GM21717 (cell line): ENCODE results near the gene PSORS1C1.
"Not testable (repeated sequence)": the region's sequence is repeated elsewhere in the genome, so short reads cannot be mapped to it uniquely, and the experiment has no call there.

Experiments used
- ATAC-seq: cut with Tn5 transposase; IDR thresholded peaks from one replicate; pipeline ENCODE4 v1.9.1; 2021; ENCODE audit warnings: mild to moderate bottlenecking, moderate library complexity; ENCODE audit not compliant: unreplicated experiment

The PSORS1C1 gene, protein sequence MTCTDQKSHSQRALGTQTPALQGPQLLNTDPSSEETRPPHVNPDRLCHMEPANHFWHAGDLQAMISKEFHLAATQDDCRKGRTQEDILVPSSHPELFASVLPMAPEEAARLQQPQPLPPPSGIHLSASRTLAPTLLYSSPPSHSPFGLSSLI

DNA sequence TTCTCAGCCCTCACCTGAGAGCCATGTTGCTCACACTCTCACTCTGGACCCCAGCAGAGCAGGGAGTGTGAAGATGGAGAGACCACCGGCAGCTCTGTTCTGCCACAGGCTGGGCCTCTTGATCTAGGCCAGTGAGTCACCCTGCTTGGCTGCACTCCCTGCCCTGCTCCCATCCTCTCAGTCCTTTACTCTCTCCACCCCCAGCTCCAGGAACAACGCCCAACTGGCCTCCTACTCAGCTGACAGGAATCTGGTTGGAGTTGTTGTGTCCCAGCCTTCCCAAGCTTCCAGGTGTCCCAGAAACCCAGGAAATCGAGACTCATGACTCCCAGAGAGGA lies at the start of gene PSORS1C1:
Gene PSORS1C1 (plus strand): TSS at position 260 of the 338 bp plus-strand sequence. CDS start 14,833 bp downstream, outside the sequence.
- ATAC-seq = no peak

DNA sequence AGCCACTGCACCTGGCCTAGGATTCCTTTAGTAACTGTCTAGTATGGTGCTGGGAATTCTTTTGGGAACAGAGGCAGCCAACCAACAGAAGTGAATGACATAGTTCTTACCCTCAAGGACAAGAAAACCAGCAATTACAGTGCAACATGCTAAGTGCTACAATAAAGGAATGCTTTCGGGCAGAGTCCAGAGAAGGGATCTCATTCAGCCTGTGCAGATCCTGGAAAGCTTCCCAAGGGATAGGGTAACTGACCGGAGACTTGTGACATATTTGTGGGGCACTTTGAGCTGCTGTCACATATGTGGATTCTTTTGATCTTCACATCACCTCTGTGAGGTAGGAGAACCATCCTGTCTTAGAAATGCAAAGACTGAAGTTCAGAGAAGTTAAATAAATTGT lies 49.0 kb upstream of the PSORS1C1 start:
- ATAC-seq = no peak

- ATAC-seq = not testable (repeated sequence)
Observed at GRCh38 chr6:31067028-31067427, 47.6 kb upstream of the PSORS1C1 start.

DNA sequence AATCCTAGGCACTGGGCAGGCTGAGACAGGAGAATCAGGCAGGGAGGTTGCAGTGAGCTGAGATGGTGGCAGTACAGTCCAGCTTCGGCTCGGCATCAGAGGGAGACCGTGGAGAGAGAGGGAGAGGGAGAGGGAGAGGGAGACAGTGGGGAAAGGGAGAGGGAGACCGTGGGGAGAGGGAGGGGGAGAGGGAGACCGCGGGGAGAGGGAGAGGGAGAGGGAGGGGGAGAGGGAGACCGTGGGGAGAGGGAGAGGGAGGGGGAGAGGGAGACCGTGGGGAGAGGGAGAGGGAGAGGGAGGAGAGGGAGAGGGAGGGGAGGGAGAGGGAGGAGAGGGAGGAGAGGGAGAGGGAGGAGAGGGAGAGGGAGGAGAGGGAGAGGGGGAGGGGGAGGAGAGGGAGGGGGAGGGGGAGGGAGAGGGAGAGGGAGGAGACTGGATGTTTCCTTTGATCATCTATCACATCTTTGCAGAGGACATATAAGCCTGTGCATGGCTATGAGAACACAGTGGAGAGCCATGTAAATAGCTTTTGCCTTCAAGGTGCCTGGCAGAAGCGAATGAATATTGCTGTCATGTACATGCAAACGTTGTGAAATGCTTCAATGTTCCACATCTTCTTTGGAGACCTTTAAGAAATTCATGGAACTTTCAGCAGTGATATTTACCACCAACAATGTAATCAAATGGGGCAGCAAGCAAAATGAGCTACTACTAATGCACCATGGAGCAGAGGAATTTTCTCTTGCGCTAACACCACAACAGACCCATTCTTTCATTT lies 46.5 kb upstream of the PSORS1C1 start:
- ATAC-seq = not testable (repeated sequence)

DNA sequence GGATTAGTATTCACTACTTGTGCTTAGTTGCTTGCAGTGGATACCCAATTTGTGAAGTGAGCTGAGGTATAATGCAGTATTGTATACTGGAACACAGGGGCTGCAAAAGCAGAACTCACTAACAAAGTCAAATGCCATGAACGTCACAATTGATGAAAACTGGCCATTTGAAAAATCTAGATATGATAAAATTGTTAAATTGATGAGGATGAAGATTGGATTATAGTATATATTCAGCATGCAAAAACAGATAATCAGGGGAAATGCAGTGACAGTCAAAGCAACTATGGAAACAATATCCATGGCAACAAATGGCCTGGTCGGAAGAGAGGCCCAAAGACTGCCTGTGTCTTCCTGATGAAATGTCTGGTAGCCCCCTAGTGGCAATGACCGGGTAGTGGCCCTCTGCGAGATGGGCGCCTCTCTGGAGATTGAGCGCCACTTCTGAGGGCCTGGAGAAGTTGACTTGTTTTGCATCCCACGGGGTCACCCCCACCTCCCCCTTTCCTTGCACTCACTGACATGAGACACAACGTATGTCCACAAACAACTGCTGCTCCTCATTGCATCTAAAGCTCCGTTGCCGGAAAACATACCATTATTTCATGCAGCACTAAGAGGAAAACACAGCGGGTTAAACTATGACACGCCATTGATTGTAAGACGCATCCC lies 45.8 kb upstream of the PSORS1C1 start:
- peak; percentile 63 for ATAC-seq

DNA sequence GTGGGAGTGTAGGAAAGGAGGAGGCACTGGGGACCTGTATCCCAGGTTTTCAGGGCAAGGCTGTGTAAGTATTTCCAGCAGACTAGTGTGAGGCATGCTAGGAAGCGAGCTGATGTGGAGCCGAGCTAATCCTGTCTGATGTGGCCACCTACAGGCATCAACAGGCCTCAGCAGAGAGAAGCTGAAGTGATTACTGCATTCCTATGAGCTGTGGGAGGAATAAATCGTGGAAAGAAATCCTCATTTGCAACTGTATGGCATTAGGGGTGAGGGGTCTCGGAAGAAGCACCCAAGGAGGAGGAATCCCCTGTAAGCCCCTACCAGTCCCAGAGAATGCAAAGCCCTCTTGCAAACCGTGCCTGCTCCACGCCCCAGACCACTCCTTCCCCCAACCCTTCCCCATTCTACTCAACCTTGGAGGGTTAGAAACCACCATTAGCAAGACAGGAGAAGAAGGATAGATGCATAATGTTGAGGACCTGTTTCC lies 43.8 kb upstream of the PSORS1C1 start:
- ATAC-seq = no peak

GRCh38 chr6:31074401-31074800 lies 40.2 kb upstream of the PSORS1C1 start:
- no peak for ATAC-seq

GRCh38 chr6:31075528-31075927 lies 39.1 kb upstream of the PSORS1C1 start:
- ATAC-seq = no peak

DNA sequence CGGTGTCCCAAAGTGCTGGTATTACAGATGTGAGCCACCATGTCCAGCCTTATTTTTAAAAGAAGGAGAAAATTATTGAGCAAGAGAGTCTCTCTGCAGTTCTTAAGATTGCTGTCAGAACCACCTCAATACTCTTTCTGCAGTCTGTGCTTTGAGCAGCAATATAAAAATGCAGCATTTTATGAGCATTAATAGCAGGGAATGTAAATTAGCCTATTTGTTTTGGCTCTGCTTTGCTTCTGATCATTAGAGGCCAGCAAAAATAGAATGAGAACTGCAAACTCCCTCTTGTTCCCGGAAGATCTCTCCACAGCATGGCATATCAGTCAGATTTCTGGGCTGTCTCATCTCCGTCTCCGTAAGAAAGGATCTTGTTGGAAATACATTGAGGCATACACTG lies 38.0 kb upstream of the PSORS1C1 start:
- no peak for ATAC-seq

- ATAC-seq = no peak
Observed at GRCh38 chr6:31079656-31080261, 34.8 kb upstream of the PSORS1C1 start.

DNA sequence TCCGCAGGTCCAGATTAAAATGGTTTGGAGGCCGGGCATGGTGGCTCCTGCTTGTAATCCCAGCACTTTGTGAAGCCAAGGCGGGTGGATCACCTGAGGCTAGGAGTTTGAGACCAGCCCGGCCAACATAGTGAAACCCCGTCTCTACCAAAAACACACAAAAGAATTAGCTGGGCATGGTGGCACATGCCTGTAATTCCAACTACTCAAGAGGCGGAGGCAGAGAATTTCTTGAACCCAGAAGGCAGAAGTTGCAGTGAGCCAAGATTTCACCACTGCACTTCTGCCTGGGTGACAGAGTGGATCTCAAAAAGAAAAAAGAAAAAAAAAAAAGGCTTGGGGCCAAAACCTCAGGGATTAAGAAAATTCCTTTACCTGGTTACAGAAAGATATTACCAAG lies 32.7 kb upstream of the PSORS1C1 start:
- no peak for ATAC-seq

DNA sequence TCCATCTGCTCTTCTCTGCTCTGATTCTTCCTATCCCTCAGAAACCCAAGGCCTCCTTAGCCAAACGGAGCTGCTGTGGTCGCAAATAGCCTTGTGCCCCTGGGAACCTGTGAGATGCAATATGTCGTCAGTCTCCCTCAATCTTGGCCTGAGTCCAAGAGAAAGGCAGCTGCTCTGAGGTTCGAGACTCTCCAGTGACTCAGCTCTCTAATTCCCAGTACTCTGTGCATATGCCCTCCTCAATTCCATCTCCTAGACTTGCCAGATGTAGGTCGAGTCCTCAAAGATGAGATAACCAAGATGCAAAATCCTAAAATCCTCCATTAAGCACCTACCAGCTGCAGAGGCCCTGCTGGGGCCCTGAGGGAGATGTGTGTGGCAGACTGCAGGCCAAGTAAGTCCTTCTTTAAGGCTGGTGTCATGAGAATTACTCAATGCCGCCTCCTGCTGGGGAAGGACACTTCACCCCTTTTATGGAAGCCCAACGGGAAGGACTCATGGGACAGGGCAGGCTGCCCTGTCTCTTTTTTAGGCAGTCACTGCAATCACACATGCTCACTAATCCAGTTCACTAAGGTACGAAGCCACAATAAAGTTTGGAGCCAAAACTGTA lies 30.8 kb upstream of the PSORS1C1 start:
- no peak for ATAC-seq

- no peak for ATAC-seq
Observed at GRCh38 chr6:31086788-31087440, 27.7 kb upstream of the PSORS1C1 start.

- peak; percentile 63 for ATAC-seq
Observed at GRCh38 chr6:31087494-31088089, 27.0 kb upstream of the PSORS1C1 start.

DNA sequence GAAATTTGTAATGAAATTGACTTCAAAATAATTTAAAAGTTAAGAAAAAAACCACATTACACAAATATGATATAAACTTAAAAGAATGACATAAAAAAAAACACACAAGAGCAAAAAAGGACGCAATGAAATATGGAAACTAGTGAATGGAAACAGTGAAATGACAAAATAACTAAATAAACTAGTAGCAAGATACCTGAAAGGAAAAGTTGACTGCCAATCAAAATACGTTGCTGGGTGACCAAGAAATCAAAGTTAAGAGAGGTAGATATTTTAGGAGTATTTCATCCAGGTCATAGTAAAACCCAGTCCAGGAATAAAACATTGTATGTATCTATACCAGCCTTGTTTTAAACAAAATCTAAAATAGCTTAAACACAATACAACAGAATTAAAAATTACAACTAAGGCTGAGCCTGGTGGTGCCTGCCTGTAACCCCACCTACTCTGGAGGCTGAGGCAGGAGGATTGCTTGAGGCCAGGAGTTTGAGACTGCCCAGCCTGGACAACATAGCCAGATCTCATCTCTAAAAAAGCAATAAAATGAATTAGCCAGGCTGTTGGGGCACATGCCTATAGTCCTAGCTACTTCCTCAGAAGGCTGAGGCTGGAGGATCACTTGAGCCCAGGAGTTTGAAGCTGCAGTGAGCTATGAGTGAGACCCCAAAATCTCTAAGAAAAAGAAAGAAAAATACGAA lies 24.2 kb upstream of the PSORS1C1 start:
- no peak for ATAC-seq

GRCh38 chr6:31090973-31091364 lies 23.6 kb upstream of the PSORS1C1 start:
- no peak for ATAC-seq

DNA sequence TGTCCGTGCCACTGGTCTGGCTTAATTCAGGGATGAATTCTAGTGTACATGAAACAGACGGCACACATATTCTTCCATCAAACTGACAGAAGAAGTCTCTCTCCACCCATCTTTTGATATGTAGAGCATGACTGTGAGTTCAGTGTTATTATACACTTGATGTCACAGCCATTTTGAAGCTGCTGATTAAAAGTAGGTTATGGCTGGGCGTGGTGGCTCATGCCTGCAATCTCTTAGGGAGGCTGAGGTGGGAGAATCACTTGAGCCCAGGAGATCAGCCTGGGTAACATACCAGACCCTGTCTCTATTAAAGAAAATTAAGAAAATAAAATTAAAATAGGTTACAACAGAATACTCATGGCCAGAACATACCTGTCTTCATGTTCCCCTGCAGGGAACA lies 22.9 kb upstream of the PSORS1C1 start:
- ATAC-seq = no peak

DNA sequence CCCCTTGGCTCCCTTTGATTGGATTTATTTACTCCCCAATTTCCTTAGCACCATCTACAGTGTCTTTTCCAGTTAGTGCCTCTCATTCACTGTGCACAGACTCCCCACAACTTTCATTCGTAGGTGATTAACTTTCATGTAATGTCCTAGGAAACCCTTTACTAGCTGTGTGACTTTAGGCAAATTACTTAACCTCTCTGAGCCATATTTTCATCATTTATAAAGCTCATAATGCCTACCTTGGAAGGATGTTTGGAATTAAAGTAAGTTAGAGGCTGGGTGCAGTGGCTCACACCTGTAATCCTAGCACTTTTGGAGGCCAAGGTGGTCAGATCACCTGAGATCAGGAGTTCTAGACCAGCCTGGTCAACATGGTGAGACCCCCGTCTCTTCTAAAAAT lies 22.4 kb upstream of the PSORS1C1 start:
- no peak for ATAC-seq

DNA sequence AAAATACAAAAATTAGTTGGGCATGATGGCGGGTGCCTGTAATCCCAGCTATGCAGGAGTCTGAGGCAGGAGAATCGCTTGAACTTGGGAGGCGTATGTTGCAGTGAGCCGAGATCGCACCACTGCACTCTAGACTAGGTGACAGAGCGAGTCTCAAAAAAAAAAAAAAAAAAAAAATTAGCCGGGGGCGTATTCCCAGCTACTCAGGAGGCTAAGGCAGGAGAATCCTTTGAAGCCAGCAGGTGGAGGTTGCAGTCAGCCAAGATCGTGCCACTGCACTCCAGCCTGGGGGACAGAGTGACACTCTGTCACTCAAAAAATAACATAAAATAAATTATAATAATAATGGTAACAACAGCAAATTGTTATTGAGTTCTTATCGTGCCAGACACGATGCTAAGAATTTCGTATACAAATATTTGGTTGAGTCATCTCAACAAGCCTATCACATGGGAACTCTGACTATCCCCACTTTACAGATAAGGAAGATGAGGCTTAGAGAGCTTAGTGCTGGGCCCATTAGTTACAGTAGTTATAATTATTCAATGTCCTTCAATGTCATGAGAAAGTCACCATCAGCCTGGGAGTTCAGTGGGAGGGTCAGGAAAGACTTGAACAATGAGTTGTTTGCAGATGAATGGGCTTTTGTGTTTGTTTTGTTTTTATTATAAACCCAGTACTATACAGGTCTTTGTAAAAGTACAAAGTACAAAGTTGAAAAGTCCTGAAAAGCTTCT lies 21.7 kb upstream of the PSORS1C1 start:
- no peak for ATAC-seq
